ENCODE data around the gene HBQ1.
"Not testable (repeated sequence)": the region's sequence is repeated elsewhere in the genome, so short reads cannot be mapped to it uniquely, and the experiment has no call there.

HBQ1 gene

GRCh38 chr16:176006-176405 is 4.3 kb upstream of the HBQ1 start:
- DNase-seq (ENCODE audit: low read depth, low spot score) = not testable (repeated sequence)

GRCh38 chr16:176477-177382 is 3.5 kb upstream of the HBQ1 start, which contains the start of gene HBA1:
HBA1 (plus strand) TSS chr16:176680; CDS start chr16:176717, 37 bp downstream.
- DNase-seq (ENCODE audit: low read depth, low spot score) = not testable (repeated sequence)

- no peak for DNase-seq (ENCODE audit: low read depth, low spot score)
These were observed 2.9 kb upstream of the HBQ1 start for GRCh38 chr16:177394-177822.

GRCh38 chr16:177981-178667 is 2.1 kb upstream of the HBQ1 start:
- no peak for DNase-seq (ENCODE audit: low read depth, low spot score)

GRCh38 chr16:178668-179015 is 1.6 kb upstream of the HBQ1 start:
- DNase-seq (ENCODE audit: low read depth, low spot score) = no peak

- no peak for DNase-seq (ENCODE audit: low read depth, low spot score)
These were observed 807 bp upstream of the HBQ1 start for GRCh38 chr16:179211-180092.

DNA sequence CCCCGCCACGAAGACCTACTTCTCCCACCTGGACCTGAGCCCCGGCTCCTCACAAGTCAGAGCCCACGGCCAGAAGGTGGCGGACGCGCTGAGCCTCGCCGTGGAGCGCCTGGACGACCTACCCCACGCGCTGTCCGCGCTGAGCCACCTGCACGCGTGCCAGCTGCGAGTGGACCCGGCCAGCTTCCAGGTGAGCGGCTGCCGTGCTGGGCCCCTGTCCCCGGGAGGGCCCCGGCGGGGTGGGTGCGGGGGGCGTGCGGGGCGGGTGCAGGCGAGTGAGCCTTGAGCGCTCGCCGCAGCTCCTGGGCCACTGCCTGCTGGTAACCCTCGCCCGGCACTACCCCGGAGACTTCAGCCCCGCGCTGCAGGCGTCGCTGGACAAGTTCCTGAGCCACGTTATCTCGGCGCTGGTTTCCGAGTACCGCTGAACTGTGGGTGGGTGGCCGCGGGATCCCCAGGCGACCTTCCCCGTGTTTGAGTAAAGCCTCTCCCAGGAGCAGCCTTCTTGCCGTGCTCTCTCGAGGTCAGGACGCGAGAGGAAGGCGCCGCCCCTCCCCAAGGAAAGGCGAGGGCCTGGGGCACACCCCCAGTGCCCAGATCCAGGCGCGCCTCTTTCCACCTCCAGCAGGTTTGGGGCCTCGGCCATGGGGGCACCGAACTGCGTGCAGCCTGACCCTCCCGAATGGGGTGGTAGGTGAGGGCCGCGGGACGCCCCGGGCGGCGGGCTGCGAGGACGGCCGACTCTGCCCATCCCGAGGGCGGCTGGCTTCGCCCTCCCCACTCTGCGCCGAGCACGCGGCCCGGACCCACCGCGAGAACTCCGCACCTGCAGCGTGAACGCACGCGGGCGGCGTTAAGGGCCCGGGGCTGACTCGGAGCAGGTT is 664 bp downstream of the HBQ1 start:
- DNase-seq (ENCODE audit: low read depth, low spot score) = no peak

DNA sequence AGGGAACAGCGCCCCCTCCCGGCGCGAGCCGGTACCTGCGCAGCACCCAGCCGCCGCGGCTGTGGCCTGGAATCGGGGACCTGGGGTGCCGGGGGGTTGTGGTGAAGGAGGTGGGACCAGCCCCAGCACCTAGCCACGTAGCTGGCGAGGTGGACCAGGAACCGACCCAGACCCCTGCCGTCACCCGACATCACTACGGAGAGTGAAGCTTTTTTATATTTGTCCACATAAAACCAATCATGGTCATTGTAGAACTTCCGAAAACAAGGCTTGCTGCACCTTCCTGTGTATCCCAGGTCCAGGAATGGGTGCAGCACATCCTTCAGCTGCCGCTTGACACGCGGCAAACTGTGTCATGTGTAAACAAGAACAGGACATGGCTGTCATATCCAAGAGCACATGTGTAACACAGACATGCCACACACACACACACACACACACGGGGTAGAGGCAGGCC is 1.3 kb downstream of the HBQ1 start:
- DNase-seq (ENCODE audit: low read depth, low spot score) = no peak

GRCh38 chr16:183005-183404 is 2.7 kb downstream of the HBQ1 start:
- DNase-seq (ENCODE audit: low read depth, low spot score) = no peak

- DNase-seq (ENCODE audit: low read depth, low spot score) = no peak
These were observed 5.0 kb downstream of the HBQ1 start for GRCh38 chr16:185213-185612.

GRCh38 chr16:185691-186090 is 5.4 kb downstream of the HBQ1 start:
- no peak for DNase-seq (ENCODE audit: low read depth, low spot score)

DNA sequence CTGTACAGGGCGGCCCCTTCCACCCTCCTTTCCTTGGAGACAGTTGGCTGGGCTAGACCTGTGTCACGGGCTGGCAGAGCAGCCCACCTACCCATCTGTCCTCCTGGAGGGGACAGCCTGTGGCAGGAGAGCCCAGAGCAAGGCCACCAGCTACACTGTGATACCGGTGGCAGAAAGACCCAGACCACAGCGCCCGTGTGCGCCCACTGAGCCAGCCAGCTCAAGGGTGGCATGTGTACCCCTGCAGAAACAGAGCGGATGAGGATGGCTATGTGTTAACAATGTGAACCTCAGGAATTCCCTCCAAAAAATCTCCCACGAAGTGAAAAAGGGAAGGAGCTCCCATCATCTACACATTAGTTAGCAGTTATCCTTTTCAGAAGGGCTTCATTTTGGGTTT is 7.1 kb downstream of the HBQ1 start:
- DNase-seq (ENCODE audit: low read depth, low spot score) = no peak

- DNase-seq (ENCODE audit: low read depth, low spot score) = no peak
These were observed 8.4 kb downstream of the HBQ1 start for GRCh38 chr16:188674-189073.

DNA sequence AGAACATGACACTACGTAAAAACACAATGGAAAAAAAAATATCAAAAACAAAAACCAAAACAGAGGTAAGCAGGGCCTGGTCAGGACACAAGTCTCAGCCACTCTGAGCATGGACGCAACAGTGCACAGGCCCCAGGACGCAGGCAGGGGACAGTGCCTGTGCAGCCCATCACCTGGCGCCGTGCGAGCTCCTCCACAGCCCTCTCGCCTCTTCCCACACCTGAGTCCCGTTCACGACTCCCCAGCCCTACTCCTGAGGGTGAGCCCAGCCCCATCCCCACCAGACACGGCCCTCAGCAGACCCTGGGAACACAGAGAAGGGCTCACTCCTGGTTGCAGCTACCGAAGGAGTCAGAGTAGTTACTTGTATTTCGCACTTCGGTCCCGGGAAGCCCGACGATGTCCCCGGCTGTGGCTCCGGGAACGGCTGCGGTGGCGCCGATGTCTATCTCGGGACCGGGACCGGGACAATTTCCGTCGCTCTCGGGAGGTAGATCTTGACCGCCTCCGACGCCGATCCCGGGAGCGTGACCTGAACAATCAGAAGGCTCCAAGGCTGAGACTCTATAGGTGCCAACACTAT is 9.4 kb downstream of the HBQ1 start:
- DNase-seq (ENCODE audit: low read depth, low spot score) = no peak

GRCh38 chr16:191831-192230 is 11.6 kb downstream of the HBQ1 start:
- no peak for DNase-seq (ENCODE audit: low read depth, low spot score)

GRCh38 chr16:192686-193085 is 12.4 kb downstream of the HBQ1 start:
- DNase-seq (ENCODE audit: low read depth, low spot score) = no peak

- no peak for DNase-seq (ENCODE audit: low read depth, low spot score)
These were observed 13.2 kb downstream of the HBQ1 start for GRCh38 chr16:193441-193840.

DNA sequence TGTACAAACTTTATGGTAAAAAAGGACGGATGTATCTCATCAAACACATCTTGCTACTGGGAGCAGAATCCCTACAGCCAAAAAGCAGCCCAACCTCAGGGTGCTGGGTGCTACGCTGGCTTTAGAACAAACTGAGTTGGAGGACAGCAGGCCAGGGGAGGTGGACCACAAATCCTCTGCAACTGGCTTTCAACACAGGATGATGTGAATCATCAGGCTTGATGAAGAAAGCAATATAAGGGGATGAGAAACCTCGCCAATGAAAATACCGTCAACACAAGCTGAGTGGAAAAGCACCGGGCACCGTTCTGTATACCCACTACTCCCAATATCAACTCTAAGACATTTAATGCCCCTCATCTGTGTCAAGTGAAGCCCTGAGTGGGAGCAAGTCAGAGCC is 14.3 kb downstream of the HBQ1 start:
- DNase-seq (ENCODE audit: low read depth, low spot score) = no peak

- DNase-seq (ENCODE audit: low read depth, low spot score) = no peak
These were observed 20.1 kb downstream of the HBQ1 start for GRCh38 chr16:200388-200787.

DNA sequence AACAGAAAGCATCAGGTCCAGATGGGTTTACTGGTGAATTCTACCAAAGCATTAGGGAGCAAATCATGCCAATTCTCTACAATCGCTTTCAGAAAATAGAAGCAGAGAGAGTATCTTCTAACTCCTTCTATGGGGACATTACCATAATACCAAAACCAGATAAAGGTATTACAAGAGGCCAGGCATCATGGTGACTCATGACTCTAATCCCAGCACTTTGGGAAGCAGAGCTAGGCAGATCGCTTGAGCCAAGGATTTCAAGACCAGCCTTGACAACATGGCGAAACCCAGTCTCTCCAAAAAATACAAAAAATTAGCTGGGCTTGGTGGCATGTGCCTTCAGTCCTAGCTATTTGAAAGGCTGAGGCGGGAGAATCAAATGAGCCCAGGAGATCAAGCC is 23.0 kb downstream of the HBQ1 start:
- no peak for DNase-seq (ENCODE audit: low read depth, low spot score)
